Measurements from ENCODE around the gene PIGZ.
A peak's percentile ranks its signal among the peaks of the same experiment; 100 is the strongest.
"Not testable (repeated sequence)": the region's sequence is repeated elsewhere in the genome, so short reads cannot be mapped to it uniquely, and the experiment has no call there.

Gene PIGZ

GRCh38 chr3:196949285-196949619 lies 19.4 kb downstream of the PIGZ start:
- DNase-seq (ENCODE audit: low spot score): no peak

DNA sequence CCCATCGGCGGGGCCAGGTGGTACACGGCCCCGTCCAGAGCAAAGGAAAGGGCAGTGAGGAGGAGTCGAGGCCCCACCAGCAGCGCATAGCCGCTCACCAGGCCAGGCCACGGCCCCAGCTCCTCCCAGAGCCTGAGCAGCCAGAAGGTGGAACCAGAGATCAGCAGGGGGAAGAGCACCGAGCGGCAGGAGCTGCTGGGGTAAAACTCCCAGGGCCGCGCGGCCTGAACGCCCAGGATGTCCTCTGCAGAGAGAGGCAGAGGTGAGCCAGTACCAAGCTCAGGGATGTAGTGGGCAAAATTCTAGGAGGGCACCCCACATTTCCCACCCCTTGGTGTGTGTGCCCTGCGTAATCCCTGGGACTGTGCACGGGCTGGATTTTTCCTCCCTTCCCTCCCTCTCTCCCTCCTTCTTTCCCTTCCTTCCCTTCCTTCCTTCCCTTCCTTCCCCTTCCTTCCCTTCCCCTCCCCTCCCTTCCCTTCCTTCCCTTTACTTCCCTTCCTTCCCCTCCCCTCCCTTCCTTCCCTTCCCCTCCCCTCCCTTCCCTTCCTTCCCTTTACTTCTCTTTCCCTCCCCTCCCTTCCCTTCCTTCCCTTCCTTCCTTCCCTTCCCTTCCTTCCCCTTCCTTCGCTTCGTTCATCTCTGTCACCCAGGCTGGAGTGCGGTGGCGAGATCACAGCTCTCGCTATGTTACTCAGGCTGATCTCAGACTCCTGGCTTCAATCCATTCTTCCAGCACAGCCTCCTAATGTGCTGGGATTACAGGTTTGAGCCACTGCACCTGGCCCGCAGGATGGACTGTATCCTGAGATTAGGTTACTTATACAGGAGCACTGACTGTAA lies 20.0 kb downstream of the PIGZ start:
- no peak for DNase-seq (ENCODE audit: low spot score)

- no peak for DNase-seq (ENCODE audit: low spot score)
Measured at GRCh38 chr3:196947860-196948441, 20.7 kb downstream of the PIGZ start.

- no peak for DNase-seq (ENCODE audit: low spot score)
Measured at GRCh38 chr3:196947136-196947859, 21.3 kb downstream of the PIGZ start.

DNA sequence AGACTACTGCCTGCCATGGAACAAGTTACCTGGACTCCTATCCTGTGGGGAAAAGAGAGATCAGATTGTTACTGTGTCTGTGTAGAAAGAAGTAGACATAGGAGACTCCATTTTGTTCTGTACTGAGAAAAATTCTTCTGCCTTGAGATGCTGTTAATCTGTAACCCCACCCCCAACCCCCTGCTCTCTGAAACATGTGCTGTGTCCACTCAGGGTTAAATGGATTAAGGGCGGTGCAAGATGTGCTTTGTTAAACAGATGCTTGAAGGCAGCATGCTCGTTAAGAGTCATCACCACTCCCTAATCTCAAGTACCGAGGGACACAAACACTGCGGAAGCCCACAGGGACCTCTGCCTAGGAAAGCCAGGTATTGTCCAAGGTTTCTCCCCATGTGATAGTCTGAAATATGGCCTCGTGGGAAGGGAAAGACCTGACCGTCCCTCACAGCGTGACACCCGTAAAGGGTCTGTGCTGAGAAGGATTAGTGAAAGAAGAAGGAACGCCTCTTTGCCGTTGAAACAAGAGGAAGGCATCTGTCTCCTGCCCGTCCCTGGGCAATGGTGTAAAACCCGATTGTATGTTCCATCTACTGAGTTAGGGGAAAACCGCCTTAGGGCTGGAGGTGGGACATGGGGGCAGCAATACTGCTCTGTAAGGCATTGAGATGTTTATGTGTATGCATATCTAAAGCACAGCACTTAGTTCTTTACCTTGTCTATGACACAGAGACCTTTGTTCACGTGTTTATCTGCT lies 24.4 kb downstream of the PIGZ start:
- not testable (repeated sequence) for DNase-seq (ENCODE audit: low spot score)

GRCh38 chr3:196942915-196943277 lies 25.7 kb downstream of the PIGZ start:
- DNase-seq (ENCODE audit: low spot score): no peak

DNA sequence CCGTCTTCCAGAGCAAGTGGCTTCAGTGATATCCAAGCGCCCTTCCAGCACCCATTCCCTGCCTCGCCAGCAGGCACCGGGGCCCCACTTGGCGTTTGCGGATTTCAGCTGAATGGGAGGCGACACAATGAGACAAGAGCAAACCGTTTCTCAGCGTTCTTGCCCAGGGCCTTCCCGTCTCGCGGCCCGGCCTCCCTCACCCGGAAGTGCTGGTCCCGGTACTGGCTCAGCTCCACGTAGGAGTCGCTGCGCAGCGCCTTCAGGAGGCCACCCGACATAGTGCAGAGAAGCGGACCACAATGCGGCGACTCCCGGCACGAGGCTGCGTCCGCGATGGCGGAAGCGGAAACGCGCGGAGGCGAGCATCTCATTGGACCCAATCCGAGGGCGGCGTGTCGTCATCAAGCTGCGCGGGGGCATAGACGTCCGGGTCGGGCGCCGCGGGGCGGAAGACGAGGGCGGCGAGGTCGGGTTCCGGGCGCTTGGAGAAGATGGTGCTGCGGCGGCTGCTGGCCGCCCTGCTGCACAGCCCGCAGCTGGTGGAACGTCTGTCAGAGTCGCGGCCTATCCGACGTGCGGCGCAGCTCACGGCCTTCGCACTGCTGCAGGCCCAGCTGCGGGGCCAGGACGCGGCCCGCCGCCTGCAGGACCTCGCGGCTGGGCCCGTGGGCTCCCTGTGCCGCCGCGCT lies 26.3 kb downstream of the PIGZ start, which contains the start of gene NCBP2:
Gene NCBP2, minus strand, starts transcription at position 303 of the 689 bp plus-strand sequence. Its CDS starts 25 bp downstream, at position 278.
- peak; percentile 98 for DNase-seq (ENCODE audit: low spot score)

- peak; percentile 37 for DNase-seq (ENCODE audit: low spot score)
Measured at GRCh38 chr3:196941729-196942225, 26.9 kb downstream of the PIGZ start.

- DNase-seq (ENCODE audit: low spot score): no peak
Measured at GRCh38 chr3:196938576-196938975, 30.1 kb downstream of the PIGZ start.

- no peak for DNase-seq (ENCODE audit: low spot score)
Measured at GRCh38 chr3:196938124-196938523, 30.5 kb downstream of the PIGZ start.

DNA sequence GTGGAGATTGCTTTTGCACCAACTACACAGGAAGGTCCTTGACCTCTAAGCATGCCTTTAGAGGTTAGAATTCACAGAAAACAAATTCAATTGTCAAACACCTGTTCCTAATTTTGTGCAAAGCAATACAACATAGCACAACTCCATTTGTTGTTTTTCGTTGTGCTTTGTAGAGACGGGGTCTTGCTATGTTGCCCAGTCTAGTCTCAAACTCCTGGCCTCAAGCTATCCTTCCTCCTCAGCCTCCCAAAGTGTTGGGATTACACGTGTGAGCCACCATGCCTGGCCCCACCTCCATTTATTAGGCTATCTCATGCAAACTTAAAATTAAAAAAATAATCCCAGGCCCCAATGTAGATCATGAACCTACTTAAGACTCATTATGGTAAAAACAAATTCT lies 32.3 kb downstream of the PIGZ start:
- DNase-seq (ENCODE audit: low spot score): no peak

DNA sequence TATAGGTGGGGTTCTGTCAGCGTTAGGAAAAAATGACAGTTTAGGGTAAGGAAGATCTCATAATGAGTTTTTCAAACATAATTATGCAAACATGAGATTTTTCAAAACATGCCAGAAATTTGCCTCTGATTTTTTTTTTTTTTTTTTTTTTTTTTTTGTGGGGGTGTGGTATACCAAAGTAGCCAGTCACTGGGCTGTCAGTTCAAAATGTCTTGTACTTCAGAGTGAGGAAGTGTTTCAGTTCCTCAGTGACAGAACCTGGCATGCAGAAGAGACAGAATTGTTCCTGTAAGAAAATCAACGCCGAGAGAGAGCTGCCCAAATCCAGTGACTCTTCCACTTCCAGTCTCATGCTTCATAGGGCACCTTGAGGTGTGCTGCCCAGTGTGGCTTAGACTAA lies 36.0 kb downstream of the PIGZ start:
- DNase-seq (ENCODE audit: low spot score): no peak

GRCh38 chr3:196931828-196932587 lies 36.6 kb downstream of the PIGZ start:
- no peak for DNase-seq (ENCODE audit: low spot score)

DNA sequence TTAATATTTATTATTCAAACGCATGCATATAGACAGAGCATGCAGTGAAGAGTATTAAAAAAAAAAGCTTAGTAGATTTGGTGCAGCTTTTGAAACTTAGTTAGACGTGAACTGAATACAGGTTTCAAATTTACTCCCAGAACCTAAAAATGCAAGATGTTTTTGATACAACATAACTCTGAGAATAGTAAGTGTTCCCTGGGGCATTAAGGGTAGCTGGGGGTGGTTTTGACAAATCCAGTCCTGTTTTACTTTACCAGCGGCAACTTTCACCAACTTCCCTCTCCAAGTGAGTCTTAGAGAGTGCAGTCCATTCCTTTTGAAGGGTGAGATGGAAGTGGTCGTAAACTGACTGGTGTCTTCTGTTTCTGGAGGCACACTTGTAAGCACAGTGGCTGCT lies 37.5 kb downstream of the PIGZ start:
- DNase-seq (ENCODE audit: low spot score): no peak

DNA sequence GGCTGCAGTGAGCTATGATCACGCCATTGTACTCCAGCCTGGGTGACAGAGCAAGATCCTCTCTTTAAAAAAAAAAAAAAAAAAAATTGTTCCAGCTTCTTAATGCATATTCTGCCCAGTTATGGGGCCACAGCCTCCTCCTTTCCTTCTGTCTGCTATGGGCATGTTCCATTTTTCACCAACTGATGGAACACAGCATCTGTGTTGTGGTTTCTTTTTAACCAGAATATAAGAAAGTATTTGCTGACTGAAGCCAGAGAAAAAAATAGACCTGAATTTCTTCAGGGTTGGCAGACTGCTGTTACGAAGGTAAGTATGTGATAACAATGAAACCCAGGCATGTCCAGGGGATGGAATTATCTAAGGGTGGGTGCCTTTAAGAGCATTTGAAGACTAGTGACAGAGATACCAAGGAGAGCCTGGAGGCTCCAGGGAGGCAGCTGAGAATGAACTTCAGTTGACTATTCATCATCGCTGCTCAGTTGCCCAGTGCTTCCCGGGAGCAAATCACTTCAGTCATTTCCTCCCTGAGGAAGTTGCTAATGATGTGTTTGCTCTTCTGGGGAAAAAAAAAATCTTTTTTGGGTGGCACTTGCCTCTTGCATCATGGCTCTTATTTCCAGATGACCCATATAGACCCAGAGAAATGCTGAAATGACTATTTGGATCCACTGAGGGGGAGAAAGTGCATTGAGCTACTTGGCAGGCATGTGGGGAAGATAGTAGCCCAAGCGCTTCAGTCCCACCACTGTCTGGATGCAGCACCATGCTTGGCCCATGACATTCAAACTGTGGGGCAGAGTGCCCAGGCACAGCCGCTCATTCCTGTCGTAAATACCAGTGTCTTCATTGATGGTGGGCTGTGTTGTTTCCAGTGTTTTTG lies 40.8 kb downstream of the PIGZ start:
- DNase-seq (ENCODE audit: low spot score): no peak

DNA sequence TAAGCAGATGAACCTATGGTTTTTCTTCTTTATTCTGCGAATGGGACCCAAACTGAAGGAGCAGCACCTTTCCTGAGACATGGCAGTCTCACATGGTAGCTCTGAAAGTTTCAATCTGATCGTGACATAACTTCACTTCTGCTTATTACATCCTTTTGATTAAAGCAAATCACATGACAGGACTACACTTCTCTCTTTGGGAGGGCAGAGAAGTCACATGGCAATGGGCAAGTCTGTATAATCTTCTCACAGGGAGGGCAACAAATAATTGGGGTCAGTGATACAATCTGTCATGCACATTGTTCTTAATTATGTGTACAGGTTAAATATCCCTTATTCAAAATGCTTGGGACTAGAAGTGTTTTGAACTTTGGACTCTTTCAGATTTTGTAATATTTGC lies 47.9 kb downstream of the PIGZ start:
- DNase-seq (ENCODE audit: low spot score): no peak

DNA sequence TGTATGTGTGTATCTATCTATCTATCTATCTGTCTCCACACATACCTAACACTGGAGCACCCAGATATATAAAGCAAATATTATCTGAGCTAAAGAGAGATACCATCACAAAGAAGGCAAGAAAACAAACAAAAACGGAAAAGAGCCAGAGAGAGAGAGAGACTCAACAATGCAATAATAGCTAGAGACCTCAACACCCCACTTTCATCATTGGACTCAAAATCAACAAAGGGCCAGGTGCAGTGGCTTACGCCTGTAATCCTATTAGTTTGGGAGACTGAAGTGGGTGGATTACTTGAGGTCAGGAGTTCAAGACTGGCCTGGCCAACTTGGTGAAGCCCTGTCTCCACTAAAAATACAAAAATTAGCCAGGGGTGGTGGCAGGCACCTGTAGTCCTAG lies 49.7 kb downstream of the PIGZ start:
- no peak for DNase-seq (ENCODE audit: low spot score)

DNA sequence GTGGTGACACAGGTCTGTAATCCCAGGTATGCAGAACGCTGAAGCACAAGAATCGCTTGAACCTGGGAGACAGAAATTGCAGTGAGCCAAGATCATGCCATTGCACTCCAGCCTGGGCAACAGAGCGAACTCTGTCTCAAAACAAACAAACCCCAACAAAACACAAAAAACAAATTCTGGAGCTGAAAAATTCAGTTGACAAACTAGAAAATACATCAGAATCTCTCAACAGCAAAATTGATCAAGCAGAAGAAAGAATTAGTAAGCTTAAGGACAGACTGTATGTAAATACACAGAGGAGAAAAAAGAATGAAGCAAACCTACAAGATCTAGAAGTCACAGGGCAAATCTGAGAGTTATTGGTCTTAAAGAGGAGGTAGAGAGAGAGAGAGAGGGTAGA lies 51.6 kb downstream of the PIGZ start:
- no peak for DNase-seq (ENCODE audit: low spot score)

GRCh38 chr3:196916221-196916620 lies 52.4 kb downstream of the PIGZ start:
- DNase-seq (ENCODE audit: low spot score): no peak

GRCh38 chr3:196915375-196915774 lies 53.3 kb downstream of the PIGZ start:
- no peak for DNase-seq (ENCODE audit: low spot score)

Data from hematopoietic multipotent progenitor cell treated with erythropoietin and hydrocortisone succinate and interleukin-3 and kit ligand, for 15 days (in vitro differentiated cells).